HG03521 (cell line): ENCODE results near the gene SURF6.
A peak's percentile ranks its signal among the peaks of the same experiment; 100 is the strongest.
"Not testable (repeated sequence)": the region's sequence is repeated elsewhere in the genome, so short reads cannot be mapped to it uniquely, and the experiment has no call there.

Source experiments
- ATAC-seq: cut with Tn5 transposase; IDR thresholded peaks from one replicate; pipeline ENCODE4 v1.9.1; 2021; ENCODE audit warnings: mild to moderate bottlenecking, moderate library complexity; ENCODE audit not compliant: unreplicated experiment

SURF6 gene

DNA sequence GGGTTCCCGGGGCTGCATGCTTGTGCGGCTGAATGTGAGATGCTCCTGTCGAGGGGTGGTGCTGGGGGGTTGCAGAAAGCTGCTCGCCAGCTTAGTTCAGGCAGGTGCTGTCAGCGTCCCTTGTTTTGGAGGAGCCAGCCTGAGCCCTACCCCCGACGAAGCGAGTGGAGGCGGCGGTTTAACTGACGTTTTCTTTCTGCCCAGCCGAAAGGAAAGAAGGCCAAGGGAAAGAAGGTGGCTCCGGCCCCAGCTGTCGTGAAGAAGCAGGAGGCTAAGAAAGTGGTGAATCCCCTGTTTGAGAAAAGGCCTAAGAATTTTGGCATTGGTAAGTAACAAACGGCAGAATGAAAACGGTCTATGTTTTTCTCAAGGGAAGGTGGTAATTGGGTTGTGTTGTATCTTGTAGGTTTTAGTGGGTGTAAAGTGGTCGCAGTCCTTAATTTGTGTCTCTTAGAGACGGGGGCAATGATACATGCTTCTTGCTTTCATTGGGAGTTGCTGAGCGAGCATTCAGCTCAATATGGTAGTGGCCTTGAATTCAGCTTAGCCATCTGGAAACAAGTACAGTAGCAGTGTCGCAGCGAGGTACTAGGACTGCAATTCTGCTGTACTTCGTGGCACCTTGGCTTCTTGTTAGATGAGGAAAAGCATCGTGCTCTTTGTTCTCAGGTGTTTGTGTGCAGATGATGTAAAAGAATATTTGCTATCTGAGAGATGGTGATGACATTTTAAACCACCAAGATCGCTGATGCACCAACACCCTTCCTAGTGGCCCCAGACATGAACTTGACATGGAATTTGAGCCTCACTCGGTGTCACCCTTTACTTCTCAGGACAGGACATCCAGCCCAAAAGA, 13.0 kb upstream of the SURF6 start:
- ATAC-seq = no peak

- peak; percentile 63 for ATAC-seq
These were observed 12.2 kb upstream of the SURF6 start, which contains the start of the genes MED22 and RPL7A for GRCh38 chr9:133347985-133348717. MED22 (minus strand) TSS chr9:133348131; CDS start chr9:133346662, 1,469 bp downstream. RPL7A (plus strand) TSS chr9:133348218; CDS start chr9:133348244, 26 bp downstream.

- ATAC-seq = peak; percentile 35
These were observed 11.6 kb upstream of the SURF6 start for GRCh38 chr9:133347515-133347984.

- no peak for ATAC-seq
These were observed 10.2 kb upstream of the SURF6 start for GRCh38 chr9:133346021-133346785.

DNA sequence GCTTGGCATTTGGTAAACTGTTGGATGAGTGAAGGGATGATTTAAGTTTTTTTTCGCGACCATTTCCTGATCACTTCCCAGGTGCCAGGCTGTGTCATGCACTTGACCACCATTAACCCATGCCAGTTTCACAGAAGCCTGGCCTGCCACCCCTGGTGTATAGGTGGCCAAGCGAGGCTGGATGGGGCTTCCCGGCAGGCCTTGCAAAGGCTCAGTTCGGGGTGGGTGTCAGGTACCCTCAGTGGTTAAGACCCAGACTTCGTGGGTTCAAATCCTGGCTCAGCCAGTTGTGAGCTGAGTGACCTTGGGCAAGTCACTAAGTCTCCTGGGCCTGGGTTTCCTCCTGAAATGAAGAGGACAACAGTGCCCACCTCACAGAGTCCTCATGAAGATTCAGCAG, 9.6 kb upstream of the SURF6 start:
- no peak for ATAC-seq

DNA sequence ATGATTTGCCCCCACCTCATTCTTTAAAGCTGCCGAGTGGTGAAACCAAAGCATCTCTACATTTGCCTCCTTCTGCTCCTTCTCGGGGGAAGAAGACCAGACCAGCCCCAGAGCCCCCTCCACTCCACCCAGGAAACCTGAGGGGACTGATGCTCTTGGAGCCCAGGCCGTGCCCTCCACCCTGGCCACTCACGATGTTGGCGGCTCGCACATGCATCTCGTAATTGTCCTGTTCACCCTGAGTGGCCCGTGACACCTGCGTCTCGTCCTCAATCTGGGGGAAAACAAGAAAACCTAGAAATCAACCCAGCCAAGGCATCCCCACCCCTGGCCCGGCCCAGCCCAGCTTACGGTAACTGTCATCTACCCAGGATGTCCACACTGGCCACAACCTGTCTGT, 9.0 kb upstream of the SURF6 start:
- ATAC-seq = no peak

DNA sequence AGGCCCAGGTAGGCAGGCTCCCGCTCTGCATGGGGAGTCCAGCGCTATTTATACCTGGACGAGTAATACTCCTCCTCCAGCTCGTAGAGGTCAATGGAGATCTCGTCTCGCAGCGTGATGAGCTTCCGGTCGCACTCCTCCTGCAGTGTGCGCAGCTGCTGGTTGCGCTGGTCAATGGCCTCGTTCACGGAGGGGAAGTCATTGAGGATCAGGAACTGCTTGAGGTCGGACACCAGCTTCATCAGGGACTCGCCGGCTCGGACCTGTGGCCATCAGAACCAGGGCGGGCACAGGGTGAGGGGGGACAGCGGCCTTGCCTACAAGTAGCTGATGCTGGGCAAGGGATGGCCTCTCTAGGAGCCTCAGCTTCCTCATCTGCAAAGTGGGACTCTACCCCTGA, 8.1 kb upstream of the SURF6 start:
- ATAC-seq = no peak

GRCh38 chr9:133342570-133342969, 6.6 kb upstream of the SURF6 start:
- ATAC-seq = no peak

GRCh38 chr9:133342069-133342406, 6.0 kb upstream of the SURF6 start:
- ATAC-seq = no peak

GRCh38 chr9:133341369-133342068, 5.5 kb upstream of the SURF6 start:
- ATAC-seq = no peak

- no peak for ATAC-seq
These were observed 4.9 kb upstream of the SURF6 start for GRCh38 chr9:133340916-133341315.

DNA sequence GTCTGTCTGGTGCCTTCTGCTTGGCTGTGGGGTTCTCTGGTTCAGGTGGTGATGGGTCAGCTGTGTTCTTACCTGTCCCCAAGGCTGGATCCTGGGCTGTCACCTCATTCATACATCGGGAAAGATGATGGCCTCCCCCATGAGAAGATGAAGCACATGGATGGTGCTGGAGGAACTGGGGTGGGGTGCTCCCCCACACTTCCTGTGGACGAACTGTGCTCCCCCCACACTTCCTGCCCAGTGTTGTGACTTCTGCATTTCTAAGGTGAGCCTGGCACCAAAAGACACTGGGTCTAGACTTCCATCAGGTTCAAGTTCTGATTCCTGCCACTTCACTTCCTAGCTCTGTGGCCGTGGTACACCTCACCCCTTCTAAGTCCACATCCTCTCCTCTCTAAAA, 4.3 kb upstream of the SURF6 start:
- no peak for ATAC-seq

GRCh38 chr9:133339641-133340040, 3.7 kb upstream of the SURF6 start:
- ATAC-seq = no peak

DNA sequence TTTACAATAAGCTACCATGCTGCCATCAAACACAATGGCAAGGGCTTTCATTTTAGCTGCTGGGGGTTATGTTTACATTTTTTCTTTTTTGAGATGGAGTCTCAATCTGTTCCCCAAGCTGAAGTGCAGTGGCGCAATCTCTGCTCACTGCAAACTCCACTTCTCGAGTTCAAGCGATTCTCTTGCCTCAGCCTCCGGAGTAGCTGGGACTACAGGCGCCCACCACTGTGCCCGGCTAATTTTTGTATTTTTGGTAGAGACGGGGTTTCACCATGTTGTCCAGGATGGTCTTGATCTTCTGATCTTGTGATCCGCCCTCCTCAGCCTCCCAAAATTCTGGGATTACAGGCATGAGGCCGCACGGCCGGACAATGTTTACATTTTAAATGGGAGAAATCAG, 1.1 kb downstream of the SURF6 start:
- not testable (repeated sequence) for ATAC-seq

DNA sequence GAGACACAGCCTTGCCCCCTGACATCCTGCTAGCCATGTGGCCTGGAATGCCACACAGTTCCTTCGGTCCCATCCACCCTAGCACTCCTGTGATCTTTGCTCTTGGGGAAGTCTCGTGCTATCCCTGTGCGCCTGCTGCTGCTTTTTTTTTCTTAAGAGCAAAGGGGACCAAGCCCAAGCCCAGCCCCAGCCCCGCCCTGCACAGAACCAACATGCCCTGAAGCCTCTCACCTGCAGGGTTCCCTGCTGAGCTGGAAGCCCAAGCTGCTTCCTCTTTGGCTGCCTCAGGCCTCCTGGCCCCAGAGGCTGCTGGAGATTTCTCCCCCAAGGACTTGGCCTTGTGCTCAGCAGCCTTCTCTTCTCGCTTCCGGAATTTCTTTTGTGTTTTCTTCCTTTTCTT, 1.8 kb downstream of the SURF6 start:
- no peak for ATAC-seq

- ATAC-seq = no peak
These were observed 2.4 kb downstream of the SURF6 start for GRCh38 chr9:133333566-133333965.

DNA sequence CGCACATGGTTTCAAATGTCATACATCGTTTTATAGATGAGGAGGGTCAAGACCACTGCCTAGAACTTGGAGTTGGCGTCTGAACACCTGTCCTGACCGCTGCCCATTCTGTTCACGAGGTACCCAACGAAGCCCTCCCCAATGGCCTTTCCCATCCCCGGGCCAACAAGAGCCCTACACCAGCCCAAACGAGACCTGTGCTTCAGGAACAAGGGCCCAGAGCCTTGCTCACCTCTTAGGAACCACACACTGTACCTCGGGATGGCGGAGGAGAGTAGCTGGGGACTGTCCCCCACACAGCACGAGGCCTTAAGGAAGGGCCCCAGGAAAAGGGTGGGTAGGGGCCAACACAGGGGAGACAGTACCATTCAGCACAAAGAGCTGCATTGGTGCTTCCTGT, 3.0 kb downstream of the SURF6 start:
- no peak for ATAC-seq

DNA sequence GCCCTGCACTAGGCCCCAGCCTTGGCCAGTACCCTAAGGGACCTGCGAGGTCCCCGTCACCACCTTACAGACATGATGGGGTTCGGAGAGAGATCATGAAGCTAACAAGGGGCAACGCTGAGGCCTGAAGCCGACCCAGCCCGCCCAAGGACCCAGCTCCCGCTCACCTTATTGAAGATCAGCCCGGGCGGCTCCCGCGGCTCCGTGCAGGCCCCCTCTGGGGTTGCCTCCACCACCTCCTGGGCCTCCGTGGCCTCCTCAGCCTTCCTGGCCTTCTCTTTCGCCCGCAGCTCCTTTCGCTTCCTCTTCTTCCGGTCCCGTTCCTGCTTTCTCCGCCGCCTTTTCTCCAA, 3.6 kb downstream of the SURF6 start:
- ATAC-seq = no peak

GRCh38 chr9:133331641-133332380, 4.2 kb downstream of the SURF6 start:
- no peak for ATAC-seq

- ATAC-seq = no peak
These were observed 4.8 kb downstream of the SURF6 start for GRCh38 chr9:133331221-133331620.
